Fibroblast of mammary gland (primary cell): Measurements from ENCODE around the gene RP2.
A peak's percentile ranks its signal among the peaks of the same experiment; 100 is the strongest.

Experiments
- DNase-seq: peaks from one replicate; pipeline ENCODE4 v3.0.0-alpha.2; 2010; ENCODE audit warnings: low read depth
- H3K4me3 ChIP-seq: 2 replicates; pipeline ENCODE4 v1.5.1; 2011; ENCODE audit warnings: low read depth, mild to moderate bottlenecking, low read length, moderate library complexity; ENCODE audit not compliant: control insufficient read depth
- CTCF ChIP-seq: conservative IDR thresholded peaks from 2 replicates; pipeline ENCODE4 v1.5.1; 2011; ENCODE audit warnings: low read depth, low read length, inconsistent platforms; ENCODE audit not compliant: control insufficient read depth, insufficient read depth

The RP2 gene

GRCh38 chrX:46820391-46821100 is 16.3 kb upstream of the RP2 start:
- no peak for TF ChIP-seq CTCF
- no peak for DNase-seq
- H3K4me3 ChIP-seq, result no peak overlapping the region

- TF ChIP-seq CTCF, result no peak
- DNase-seq, result no peak
These were observed 13.4 kb upstream of the RP2 start for GRCh38 chrX:46823481-46823880.

GRCh38 chrX:46831765-46832327 is 5.0 kb upstream of the RP2 start:
- DNase-seq, result peak; percentile 81
- TF ChIP-seq CTCF, result no peak
- H3K4me3 ChIP-seq, result no peak overlapping the region

More at GRCh38 chrX:46823481-46823880, 13.4 kb upstream of the RP2 start:
- no peak overlapping the region for H3K4me3 ChIP-seq

GRCh38 chrX:46837558-46838485 is 979 bp downstream of the RP2 start:
- DNase-seq, result peak; percentile 41
- no peak for TF ChIP-seq CTCF

GRCh38 chrX:46838486-46838870 is 1.6 kb downstream of the RP2 start:
- peak overlapping the region; percentile 77 for H3K4me3 ChIP-seq
- DNase-seq, result peak; percentile 15
- TF ChIP-seq CTCF, result no peak

More at GRCh38 chrX:46837558-46838485, 979 bp downstream of the RP2 start:
- H3K4me3 ChIP-seq, result peak overlapping the region; percentile 77

- DNase-seq, result no peak
- H3K4me3 ChIP-seq, result no peak overlapping the region
- TF ChIP-seq CTCF, result no peak
These were observed 2.2 kb downstream of the RP2 start for GRCh38 chrX:46838974-46839480.
